SH-SY5Y (cell line): ENCODE measurements around the gene ATRN.

Experiments
- GATA2 ChIP-seq: IDR thresholded peaks from 2 replicates; pipeline ENCODE4 v1.6.1; 2011; ENCODE audit warnings: mild to moderate bottlenecking, low read depth, low read length
- GATA3 ChIP-seq: IDR thresholded peaks from 2 replicates; pipeline ENCODE4 v1.6.1; 2011; ENCODE audit warnings: low read depth, mild to moderate bottlenecking, low read length, moderate library complexity

DNA sequence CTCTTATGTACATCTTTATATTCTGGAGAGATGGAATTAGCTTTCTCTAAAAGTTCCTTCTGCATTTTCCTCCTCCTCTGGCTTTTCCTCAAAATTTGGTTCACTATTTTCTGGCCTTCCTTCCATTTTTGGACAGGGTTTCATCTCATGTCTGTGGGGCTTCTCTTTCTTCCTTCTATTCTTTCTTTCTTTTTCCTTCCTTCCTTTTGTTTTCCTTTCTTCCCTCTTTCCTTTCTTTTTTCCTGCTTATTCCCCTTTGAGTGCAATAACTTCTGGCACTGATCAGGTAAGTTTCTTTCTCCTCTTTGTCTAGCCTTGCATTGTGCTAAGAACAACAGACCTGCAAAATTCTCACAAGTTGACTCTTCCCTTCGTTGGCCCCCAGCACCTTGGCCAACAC, 5.5 kb upstream of the ATRN start:
- TF ChIP-seq GATA2 (no peak), GATA3 (no peak)
